Prostate gland (tissue), 2 donors: ENCODE results near the gene ITSN1. TPM values are rescaled to one million over a fixed set of nuclear protein-coding genes. Genes with fewer than 3 reads are reported as not detected.

Experiments used
- DNase-seq: peaks from one replicate; pipeline ENCODE4 v3.0.0-alpha.2; 2019; ENCODE audit warnings: low spot score
- H3K27ac ChIP-seq, 2 donors: fragments of 200-600 bp; sonication (generic); 2 replicates each; pipeline ENCODE4 v1.5.1; 2017 to 2019
- H3K27me3 ChIP-seq: fragments of 200-600 bp; sonication (generic); replicated peaks from 2 replicates; pipeline ENCODE4 v1.5.1; 2019; ENCODE audit not compliant: insufficient read depth
- H3K36me3 ChIP-seq, 2 donors: fragments of 200-600 bp; sonication (generic); 1 replicate in 1 of 2; 2 replicates in 1 of 2; pipeline versions ENCODE4 v1.5.1 to v1.8.1; 2017 to 2019
- H3K4me1 ChIP-seq: fragments of 200-600 bp; sonication (generic); replicated peaks from 2 replicates; pipeline ENCODE4 v1.5.1; 2019
- H3K4me3 ChIP-seq, 2 donors: fragments of 200-600 bp; sonication (generic); 2 replicates each; pipeline ENCODE4 v1.5.1; 2017 to 2019
- H3K9me3 ChIP-seq: fragments of 200-600 bp; sonication (generic); 2 replicates; pipeline ENCODE4 v1.5.1; 2017
- CTCF ChIP-seq, 4 experiments: fragments of 200-600 bp in 2 of 4; fragments of 450-650 bp in 2 of 4; sonication (generic) in 2 of 4; IDR thresholded peaks; 1 replicate in 3 of 4; 2 replicates in 1 of 4; pipeline ENCODE4 v1.5.1; 2016 to 2019; ENCODE audit warnings: antibody characterized with exemption in 4 of 4, mild to moderate bottlenecking in 2 of 4, moderate library complexity in 2 of 4
- POLR2A ChIP-seq: fragments of 450-650 bp; IDR thresholded peaks from one replicate; pipeline ENCODE4 v1.6.1; 2016; ENCODE audit warnings: antibody characterized with exemption, mild to moderate bottlenecking
- POLR2AphosphoS5 ChIP-seq: sonication (generic); formaldehyde crosslinking; IDR thresholded peaks from one replicate; pipeline ENCODE4 v1.6.1; 2017; ENCODE audit warnings: antibody characterized with exemption
- WGBS: methylation state at CpG from one replicate; pipeline ENCODE4 v1.1.5; 2018; 5-methylcytosine and 5-hydroxymethylcytosine counted together
- intact Hi-C: fragments of 100-400 bp; cut with DNase I; formaldehyde crosslinking; loops from one replicate; pipeline ENCODE4 v1.14.2; 2022
- total RNA-seq, 2 donors: library from RNA; depleted of rRNA; stranded (reverse); fragments of >200 nt; gene quantifications; one replicate each; pipeline ENCODE4 v1.1.0, GENCODE V29; 2016

Gene ITSN1
- total RNA-seq, 2 donors from 2014 or later = 14.8 to 44.9 TPM

GRCh38 chr21:33640697-33641351, 1.5 kb upstream of the ITSN1 start:
- whole genome bisulfite sequencing = 17% methylated on average over 18 of the region's 18 CpGs
- intact Hi-C loops = loop anchor here (5.0 to 10.0 kb wide), 2 partner anchors 184 to 869 kb away; partner anchors contain the start of gene PAXBP1
- H3K27ac ChIP-seq = peak overlapping the region; percentile 88
- no peaks in the 10 kb centered on the region for H3K9me3 ChIP-seq
- H3K36me3 ChIP-seq = no peaks in the 10 kb centered on the region
- H3K4me1 ChIP-seq = no peaks in the 10 kb centered on the region
- H3K27me3 ChIP-seq = no peaks in the 10 kb centered on the region
- H3K4me3 ChIP-seq = peak overlapping the region; percentile 83 to 97
- peak; percentile 13 for DNase-seq
- TF ChIP-seq CTCF (IDR thresholded peaks at IDR 0.05) (no peak), POLR2AphosphoS5 (no peak), POLR2A (no peak)

- Histone ChIP-seq H3K27me3 (no peaks in the 10 kb centered on the region), H3K4me3 (peak within 1 kb of the TSS; percentile 83 to 97), H3K4me1 (no peaks in the 10 kb centered on the region), H3K9me3 (no peaks in the 10 kb centered on the region), H3K36me3 (no peaks in the 10 kb centered on the region), H3K27ac (peak within 1 kb of the TSS; percentile 88)
- TF ChIP-seq POLR2A (peak; percentile 88), CTCF (IDR thresholded peaks at IDR 0.05) (no peak), POLR2AphosphoS5 (peak; percentile 92)
- peak; percentile 100 for DNase-seq
- intact Hi-C loops = loop anchor here (2.0 to 10.0 kb wide), 3 partner anchors 183 to 869 kb away; partner anchors contain the start of gene PAXBP1
- WGBS = under 1% methylated on average over 38 of the region's 38 CpGs
Measured at GRCh38 chr21:33641352-33642026, 812 bp upstream of the ITSN1 start, which contains the start of gene CRYZL1. Gene CRYZL1, minus strand, starts transcription at chr21:33641741. Its CDS starts 10,190 bp downstream, at chr21:33631551.

GRCh38 chr21:33642896-33643657, 776 bp downstream of the ITSN1 start:
- no peak for TF ChIP-seq CTCF (IDR thresholded peaks at IDR 0.05)
- no peak for TF ChIP-seq POLR2A
- peak; percentile 10 for DNase-seq
- intact Hi-C loops = loop anchor here (2.0 to 10.0 kb wide), 3 partner anchors 182 to 871 kb away; partner anchors contain the start of gene PAXBP1

GRCh38 chr21:33643658-33644311, 1.5 kb downstream of the ITSN1 start:
- Histone ChIP-seq H3K9me3 (no peaks in the 10 kb centered on the region), H3K4me3 (peak overlapping the region; percentile 83 to 97), H3K36me3 (no peaks in the 10 kb centered on the region), H3K27ac (peak overlapping the region; percentile 84 to 88), H3K4me1 (no peaks in the 10 kb centered on the region), H3K27me3 (no peaks in the 10 kb centered on the region)
- WGBS = 9% methylated on average over 7 of the region's 7 CpGs
- no peak for DNase-seq
- intact Hi-C loops = loop anchor here (2.0 to 10.0 kb wide), 3 partner anchors 181 to 871 kb away; partner anchors contain the start of gene PAXBP1
- no peak for TF ChIP-seq POLR2A
- TF ChIP-seq CTCF (IDR thresholded peaks at IDR 0.05) = no peak
- no peak for TF ChIP-seq POLR2AphosphoS5

More at GRCh38 chr21:33642896-33643657, 776 bp downstream of the ITSN1 start:
- Histone ChIP-seq H3K27ac (peak overlapping the region; percentile 84 to 88), H3K27me3 (no peaks in the 10 kb centered on the region), H3K36me3 (no peaks in the 10 kb centered on the region), H3K4me1 (no peaks in the 10 kb centered on the region), H3K4me3 (peak overlapping the region; percentile 83 to 97), H3K9me3 (no peaks in the 10 kb centered on the region)
- WGBS = under 1% methylated on average over 54 of the region's 78 CpGs
